ENCODE results near the gene TMC1.

The TMC1 gene

DNA sequence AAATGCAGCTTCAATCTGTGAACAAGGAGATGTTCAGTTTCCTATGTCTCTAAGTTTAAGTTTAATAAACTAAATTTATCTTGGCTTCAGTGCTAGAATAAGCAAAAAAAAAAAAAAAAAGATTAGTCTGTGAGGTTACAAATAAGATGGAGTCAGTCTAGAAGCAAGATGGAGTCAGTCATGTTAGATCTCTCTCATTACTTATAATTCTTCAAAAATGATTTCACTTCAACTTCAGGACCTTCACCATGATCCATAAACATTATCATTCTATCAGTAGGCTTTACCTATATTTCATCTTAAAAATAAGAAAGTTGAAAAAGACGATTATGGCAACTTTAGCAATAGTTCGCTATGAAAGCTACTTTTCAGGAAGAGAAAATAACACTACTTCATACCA lies 30.2 kb upstream of the TMC1 start (continued):
- TF ChIP-seq, protein P1, sequence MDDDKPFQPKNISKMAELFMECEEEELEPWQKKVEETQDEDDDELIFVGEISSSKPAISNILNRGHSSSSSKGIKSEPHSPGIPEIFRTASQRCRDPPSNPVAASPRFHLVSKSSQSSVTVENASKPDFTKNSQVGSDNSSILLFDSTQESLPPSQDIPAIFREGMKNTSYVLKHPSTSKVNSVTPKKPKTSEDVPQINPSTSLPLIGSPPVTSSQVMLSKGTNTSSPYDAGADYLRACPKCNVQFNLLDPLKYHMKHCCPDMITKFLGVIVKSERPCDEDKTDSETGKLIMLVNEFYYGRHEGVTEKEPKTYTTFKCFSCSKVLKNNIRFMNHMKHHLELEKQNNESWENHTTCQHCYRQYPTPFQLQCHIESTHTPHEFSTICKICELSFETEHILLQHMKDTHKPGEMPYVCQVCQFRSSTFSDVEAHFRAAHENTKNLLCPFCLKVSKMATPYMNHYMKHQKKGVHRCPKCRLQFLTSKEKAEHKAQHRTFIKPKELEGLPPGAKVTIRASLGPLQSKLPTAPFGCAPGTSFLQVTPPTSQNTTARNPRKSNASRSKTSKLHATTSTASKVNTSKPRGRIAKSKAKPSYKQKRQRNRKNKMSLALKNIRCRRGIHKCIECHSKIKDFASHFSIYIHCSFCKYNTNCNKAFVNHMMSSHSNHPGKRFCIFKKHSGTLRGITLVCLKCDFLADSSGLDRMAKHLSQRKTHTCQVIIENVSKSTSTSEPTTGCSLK (tag by site-specific recombination; IDR thresholded peaks at IDR 0.05) = no peak
- TF ChIP-seq ZNF585B (tag by site-specific recombination; IDR thresholded peaks at IDR 0.05) = no peak

- Histone ChIP-seq H3K4me1 (ENCODE audit: control insufficient read depth, insufficient read depth, low read length) (no peaks in the 10 kb centered on the region), H3K4me3 (ENCODE audit: low read depth, low read length) (no peak overlapping the region), H3K36me3 (ENCODE audit: control insufficient read depth in 2 of 2, insufficient read depth in 1 of 2, low read length in 2 of 2) (no peaks in the 10 kb centered on the region), H3K9me3 (ENCODE audit: control insufficient read depth, insufficient read depth, low read depth, low read length) (no peaks in the 10 kb centered on the region), H3K27ac (ENCODE audit: extremely low read depth, low read depth, low read length) (no peak overlapping the region)
- ChIA-PET CTCF (no interaction called here), POLR2A (no interaction called here)
- TF ChIP-seq ZNF596 (tag by site-specific recombination; IDR thresholded peaks at IDR 0.05) = no peak
- TF ChIP-seq, protein P2, sequence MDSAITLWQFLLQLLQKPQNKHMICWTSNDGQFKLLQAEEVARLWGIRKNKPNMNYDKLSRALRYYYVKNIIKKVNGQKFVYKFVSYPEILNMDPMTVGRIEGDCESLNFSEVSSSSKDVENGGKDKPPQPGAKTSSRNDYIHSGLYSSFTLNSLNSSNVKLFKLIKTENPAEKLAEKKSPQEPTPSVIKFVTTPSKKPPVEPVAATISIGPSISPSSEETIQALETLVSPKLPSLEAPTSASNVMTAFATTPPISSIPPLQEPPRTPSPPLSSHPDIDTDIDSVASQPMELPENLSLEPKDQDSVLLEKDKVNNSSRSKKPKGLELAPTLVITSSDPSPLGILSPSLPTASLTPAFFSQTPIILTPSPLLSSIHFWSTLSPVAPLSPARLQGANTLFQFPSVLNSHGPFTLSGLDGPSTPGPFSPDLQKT (IDR thresholded peaks at IDR 0.05; ENCODE audit: borderline replicate concordance, low read depth, low read length) = no peak
- TF ChIP-seq ZNF404 (tag by site-specific recombination; IDR thresholded peaks at IDR 0.05) = no peak
These were observed 27.4 kb upstream of the TMC1 start for GRCh38 chr9:72494051-72494450.

- Histone ChIP-seq H3K27ac (ENCODE audit: extremely low read depth, low read depth, low read length) (no peak overlapping the region), H3K4me1 (ENCODE audit: control insufficient read depth, insufficient read depth, low read length) (no peaks in the 10 kb centered on the region), H3K9me3 (ENCODE audit: control insufficient read depth, insufficient read depth, low read depth, low read length) (no peaks in the 10 kb centered on the region), H3K4me3 (ENCODE audit: low read depth, low read length) (no peak overlapping the region), H3K36me3 (ENCODE audit: control insufficient read depth in 2 of 2, insufficient read depth in 1 of 2, low read length in 2 of 2) (no peaks in the 10 kb centered on the region)
- CTCF ChIA-PET = no interaction called here
- POLR2A ChIA-PET = no interaction called here
- no peak for TF ChIP-seq ZBTB17 (tag by site-specific recombination; IDR thresholded peaks at IDR 0.05)
- TF ChIP-seq EGR2 (tag by site-specific recombination; IDR thresholded peaks at IDR 0.05; ENCODE audit: low read depth) = no peak
- TF ChIP-seq PRDM10 (tag by site-specific recombination; IDR thresholded peaks at IDR 0.05) = no peak
- no peak for TF ChIP-seq ZNF133 (tag by site-specific recombination; IDR thresholded peaks at IDR 0.05)
- TF ChIP-seq, protein P1 (tag by site-specific recombination; IDR thresholded peaks at IDR 0.05) = no peak
- TF ChIP-seq, protein P3, sequence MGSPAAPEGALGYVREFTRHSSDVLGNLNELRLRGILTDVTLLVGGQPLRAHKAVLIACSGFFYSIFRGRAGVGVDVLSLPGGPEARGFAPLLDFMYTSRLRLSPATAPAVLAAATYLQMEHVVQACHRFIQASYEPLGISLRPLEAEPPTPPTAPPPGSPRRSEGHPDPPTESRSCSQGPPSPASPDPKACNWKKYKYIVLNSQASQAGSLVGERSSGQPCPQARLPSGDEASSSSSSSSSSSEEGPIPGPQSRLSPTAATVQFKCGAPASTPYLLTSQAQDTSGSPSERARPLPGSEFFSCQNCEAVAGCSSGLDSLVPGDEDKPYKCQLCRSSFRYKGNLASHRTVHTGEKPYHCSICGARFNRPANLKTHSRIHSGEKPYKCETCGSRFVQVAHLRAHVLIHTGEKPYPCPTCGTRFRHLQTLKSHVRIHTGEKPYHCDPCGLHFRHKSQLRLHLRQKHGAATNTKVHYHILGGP (tag by site-specific recombination; IDR thresholded peaks at IDR 0.05) = no peak
- TF ChIP-seq ZNF19 (tag by site-specific recombination; IDR thresholded peaks at IDR 0.05; ENCODE audit: low read depth) = no peak
- no peak for TF ChIP-seq MZF1 (tag by site-specific recombination; IDR thresholded peaks at IDR 0.05; ENCODE audit: borderline replicate concordance)
These were observed 23.9 kb upstream of the TMC1 start for GRCh38 chr9:72497447-72498046.
